Stimulated activated CD4-positive, alpha-beta T cell treated with anti-CD3 and anti-CD28 coated beads, Interleukin-12 subunit alpha, Interleukin-12 subunit beta, amount 100 ng/mL, for 48 hours (primary cell): ENCODE measurements around the gene LGI2.
"Not testable (repeated sequence)": the region's sequence is repeated elsewhere in the genome, so short reads cannot be mapped to it uniquely, and the experiment has no call there.

Experiments used
- DNase-seq, 3 donors: peaks; one replicate each; pipeline ENCODE4 v3.0.0-alpha.2; 2020; ENCODE audit warnings: low read depth in 2 of 3, low spot score in 1 of 3

LGI2 gene

DNA sequence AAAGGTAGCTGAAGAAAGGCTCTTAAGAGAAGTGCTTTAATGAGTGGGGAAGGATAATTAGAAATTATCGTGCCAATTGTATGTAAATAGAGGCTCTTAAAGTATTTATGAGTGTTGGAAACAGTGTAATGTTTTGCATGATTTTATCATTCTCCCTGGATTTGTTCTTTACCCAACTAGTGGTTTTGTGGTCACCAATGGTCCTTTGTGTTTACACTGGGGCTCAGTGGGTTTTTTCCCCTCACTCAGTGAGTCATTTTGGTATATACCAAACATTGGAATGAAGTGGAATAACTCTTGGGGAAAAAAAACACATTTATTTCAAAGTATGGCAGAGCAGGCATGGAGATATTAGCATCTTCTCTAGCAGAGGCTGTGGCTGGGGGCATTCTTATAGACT, 20.8 kb upstream of the LGI2 start:
- DNase-seq, result no peak

- no peak for DNase-seq
These were observed 19.8 kb upstream of the LGI2 start for GRCh38 chr4:25050370-25051078.

DNA sequence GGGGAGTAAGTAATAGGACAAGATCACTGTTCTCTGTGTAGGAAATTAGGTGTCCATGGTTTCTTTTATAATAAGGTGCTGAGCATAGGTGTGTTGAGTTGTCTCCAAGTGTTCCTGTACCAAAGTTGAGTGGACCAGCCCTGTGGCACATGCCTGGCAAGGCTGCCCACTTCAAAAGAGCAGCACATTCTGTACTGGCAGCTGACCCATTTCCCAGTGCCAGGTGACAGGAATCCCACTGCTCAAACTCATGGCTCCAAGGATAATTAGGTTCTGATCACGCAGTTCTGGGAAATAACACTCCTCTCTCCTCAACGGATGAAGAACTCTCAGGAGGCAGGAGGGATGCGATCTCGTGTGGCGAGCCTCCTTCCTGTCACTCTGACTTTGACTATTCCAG, 12.8 kb upstream of the LGI2 start:
- DNase-seq, result no peak

DNA sequence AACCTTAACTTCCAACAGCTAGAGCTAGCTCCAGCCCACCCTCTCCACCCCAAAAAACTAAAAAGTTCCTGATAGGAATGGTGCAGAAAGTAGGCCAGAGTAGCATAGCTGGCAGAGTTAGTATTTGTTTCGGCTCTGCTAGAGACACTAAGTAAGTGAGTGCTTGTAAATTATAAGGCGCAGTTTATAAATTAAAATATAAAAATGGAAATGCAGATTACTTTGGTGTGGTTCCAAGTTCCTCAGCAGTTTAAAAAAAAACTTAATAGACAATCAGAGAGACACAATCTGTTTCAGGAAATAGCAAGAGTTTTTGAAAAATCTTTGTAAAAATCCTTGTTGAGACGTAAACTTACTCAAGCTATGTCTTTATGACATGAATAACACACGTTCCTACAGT, 2.8 kb upstream of the LGI2 start:
- DNase-seq, result no peak

- DNase-seq, result no peak
These were observed 1.4 kb upstream of the LGI2 start for GRCh38 chr4:25032126-25032525.

DNA sequence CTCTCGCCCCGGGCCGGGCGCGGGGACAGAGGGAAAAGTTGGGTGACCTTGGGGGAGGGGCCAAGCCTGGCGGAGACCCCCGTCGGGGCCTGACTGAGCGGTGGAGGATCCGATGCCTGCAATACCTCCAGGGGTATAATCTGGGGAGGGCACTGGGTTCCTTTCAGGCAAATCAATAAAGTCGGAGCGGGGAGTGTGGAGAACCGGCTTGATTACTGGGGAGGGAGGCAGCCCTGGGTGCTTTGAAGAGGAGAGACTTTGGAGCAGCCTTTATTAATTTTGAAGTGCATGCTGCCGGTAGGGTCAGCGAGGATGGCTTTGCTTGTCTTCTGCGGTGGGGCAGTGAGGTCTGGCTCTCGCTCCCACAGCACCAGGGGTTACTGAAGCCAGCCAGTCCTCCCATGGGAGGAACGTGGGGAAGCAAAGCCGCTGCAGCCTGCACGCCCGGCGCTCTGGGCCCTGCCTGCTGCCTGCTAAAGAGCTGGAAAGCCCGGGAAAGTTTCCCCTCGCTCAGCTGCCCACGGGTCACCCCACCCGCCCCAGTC, 403 bp upstream of the LGI2 start:
- DNase-seq, result no peak

- no peak for DNase-seq
These were observed 1.1 kb downstream of the LGI2 start for GRCh38 chr4:25029479-25030276.

DNA sequence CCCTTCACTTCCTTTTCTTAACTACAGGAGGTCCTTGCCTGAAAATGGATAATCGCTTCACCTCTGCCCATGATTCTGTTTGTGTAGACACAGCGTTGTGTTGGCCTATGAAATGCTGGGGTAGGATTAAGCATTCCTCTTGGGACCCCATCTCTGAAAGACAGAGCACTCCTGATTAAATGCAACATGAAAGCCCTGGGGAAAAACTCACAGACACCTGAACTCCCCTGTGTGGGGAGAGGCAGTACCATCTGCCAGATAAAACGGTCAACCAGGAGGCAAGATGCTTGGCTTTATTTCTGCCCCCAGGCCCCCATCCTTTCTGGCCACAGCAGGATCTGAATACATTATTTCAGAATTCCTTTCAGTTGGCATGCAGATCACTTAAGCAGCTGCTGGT, 1.9 kb downstream of the LGI2 start:
- no peak for DNase-seq

- no peak for DNase-seq
These were observed 8.0 kb downstream of the LGI2 start for GRCh38 chr4:25022766-25023165.

GRCh38 chr4:25021216-25021615, 9.5 kb downstream of the LGI2 start:
- no peak for DNase-seq

DNA sequence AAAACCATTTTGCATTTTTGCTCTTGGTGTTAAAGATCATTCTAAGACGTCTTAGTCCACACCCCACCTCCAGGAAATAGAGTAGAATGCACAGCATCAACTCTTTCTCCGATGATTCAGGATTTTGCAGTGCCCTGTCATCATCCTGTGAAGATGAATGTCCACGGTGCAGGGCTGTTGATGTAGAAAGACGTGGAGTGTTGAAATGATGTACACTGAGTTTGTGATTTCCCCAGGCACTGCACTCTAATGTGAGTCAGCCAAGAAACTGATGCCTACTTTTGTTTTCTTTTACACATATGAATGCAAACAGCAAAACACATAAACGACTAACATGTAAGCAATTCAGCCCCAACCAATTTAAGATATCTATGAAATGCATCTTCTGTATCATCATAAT, 10.5 kb downstream of the LGI2 start:
- DNase-seq, result no peak

DNA sequence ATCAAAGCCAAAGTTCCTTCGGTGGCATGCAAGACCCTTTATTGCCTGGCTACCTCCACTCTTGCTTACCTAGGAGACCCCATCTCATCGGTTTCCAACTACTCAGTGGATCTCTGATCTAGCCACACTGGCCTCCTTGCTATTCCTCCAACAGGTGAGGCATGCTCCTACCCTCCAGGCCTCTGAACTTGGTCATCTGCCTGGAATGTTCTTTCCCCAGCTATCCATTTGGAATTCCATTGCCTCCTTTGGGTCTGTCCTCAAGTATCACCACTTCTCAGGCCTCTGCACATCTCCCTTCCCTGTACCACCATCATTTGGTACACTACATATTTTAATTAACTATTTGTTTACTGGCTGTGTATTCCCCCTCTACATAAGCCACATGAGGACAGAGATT, 11.2 kb downstream of the LGI2 start:
- no peak for DNase-seq

DNA sequence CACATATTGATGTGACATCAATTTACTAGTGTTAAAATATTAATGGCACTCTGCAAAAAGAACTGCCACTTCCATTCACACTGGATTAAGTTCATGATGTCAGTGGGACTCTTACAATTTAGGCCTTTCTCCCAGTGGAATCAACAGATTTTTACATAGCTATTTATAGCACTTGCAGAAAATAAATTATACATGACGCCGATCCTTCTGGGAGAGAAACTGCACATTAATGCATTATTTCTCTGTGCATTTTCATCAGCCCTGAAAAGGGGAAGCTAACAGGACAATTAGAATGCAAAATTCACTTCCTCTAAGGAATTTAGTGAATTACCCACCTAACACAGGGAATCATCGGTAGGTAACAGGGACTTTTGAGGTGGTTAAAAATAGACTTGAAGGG, 15.7 kb downstream of the LGI2 start:
- no peak for DNase-seq

DNA sequence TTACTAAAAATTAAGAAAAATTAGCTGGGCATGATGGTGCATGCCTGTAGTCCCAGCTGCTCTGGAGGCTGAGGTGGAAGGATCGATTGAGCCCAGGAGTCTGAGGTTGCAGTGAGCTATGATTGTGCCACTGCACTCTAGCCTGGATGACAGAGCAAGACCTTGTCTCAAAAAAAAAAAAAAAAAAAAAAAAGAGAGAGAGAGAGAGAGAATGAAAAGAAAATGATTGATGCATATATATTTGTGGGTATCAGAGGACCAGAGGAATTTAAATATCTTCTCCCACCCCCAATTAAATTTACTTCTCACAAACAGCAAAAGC, 16.1 kb downstream of the LGI2 start:
- not testable (repeated sequence) for DNase-seq

GRCh38 chr4:25013756-25014661, 16.7 kb downstream of the LGI2 start:
- no peak for DNase-seq

DNA sequence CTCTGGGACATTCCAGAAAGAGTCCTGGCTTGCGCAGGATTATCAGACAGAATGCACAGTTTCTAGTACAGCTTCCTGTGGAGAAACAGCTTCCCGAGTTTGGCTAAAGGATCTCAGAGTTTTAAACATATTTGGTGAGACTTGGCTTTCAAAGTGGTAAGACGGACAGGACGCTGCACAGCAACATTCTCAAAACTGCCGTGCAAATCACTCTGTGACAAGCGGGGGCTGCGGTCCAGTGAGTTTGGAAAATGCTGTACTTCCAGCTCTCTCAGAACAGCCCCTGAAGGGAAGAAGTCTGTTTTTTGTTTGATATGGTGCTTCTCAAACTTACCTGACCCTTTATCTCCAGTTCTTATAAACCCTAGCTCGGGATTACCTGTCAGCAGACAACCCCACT, 18.1 kb downstream of the LGI2 start:
- no peak for DNase-seq

- DNase-seq, result no peak
These were observed 19.4 kb downstream of the LGI2 start for GRCh38 chr4:25011135-25011866.

GRCh38 chr4:25007598-25007997, 23.1 kb downstream of the LGI2 start:
- DNase-seq, result no peak

GRCh38 chr4:25002681-25003080, 28.1 kb downstream of the LGI2 start:
- no peak for DNase-seq

- no peak for DNase-seq
These were observed 29.2 kb downstream of the LGI2 start for GRCh38 chr4:25001509-25001908.

DNA sequence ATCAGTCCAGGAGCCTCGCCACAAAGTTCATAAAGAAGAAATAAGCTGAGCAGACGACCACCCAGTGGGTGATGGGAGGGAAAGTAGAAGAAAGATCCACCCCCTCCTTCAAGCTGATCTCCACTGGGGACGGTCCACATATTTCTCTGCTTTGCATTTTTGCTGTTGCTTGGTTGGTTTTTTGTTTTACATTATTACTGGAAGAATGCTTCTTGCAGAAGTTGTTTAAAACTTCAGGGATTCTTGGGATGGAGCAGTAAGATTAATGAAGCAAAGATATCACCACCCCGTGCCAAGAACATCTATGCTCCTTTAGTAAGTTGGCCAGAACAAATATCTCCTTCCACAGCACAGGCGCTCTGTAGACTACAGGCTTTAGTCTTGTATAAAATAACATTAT, 30.1 kb downstream of the LGI2 start:
- no peak for DNase-seq
